Measurements from ENCODE around the gene SLC39A5.
"Not testable (repeated sequence)": the region's sequence is repeated elsewhere in the genome, so short reads cannot be mapped to it uniquely, and the experiment has no call there.

The SLC39A5 gene

DNA sequence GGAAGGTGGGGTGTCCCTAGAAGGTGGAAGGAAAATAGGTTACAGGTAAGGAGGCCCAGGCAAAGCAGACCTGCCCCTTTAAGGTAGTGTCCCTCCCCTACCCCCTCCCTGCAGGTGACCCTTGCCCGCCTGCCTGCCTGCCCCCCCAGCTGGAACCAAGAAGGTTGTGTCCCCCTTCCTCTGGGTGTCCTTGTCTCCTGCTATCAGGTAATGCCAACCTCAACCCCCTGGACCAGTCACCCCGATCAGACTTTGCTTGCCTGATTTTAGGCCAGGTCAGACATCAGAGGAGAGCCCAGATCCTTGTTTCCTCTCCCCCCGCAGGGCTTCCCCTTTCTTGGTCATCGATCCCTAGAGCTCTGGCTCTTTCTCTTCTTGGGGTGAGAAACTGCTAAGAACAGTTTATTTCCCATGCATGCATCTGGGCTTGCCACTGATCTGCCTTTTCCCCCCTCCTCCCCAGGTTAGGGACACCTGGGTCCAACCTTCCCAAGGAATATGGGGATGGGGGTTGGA is at the start of gene SLC39A5:
Gene SLC39A5 (plus strand): TSS at position 136 of the 516 bp plus-strand sequence. CDS start 1,224 bp downstream, outside the sequence.
- no peak for DNase-seq

- DNase-seq: no peak
Measured at GRCh38 chr12:56186957-56187356, 42.9 kb upstream of the SLC39A5 start.

- DNase-seq: peak; percentile 23
Measured at GRCh38 chr12:56188131-56188777, 41.6 kb upstream of the SLC39A5 start.

GRCh38 chr12:56188778-56189098 is 41.1 kb upstream of the SLC39A5 start:
- DNase-seq: no peak

GRCh38 chr12:56189099-56189917 is 40.5 kb upstream of the SLC39A5 start, which contains the start of gene SMARCC2:
Gene SMARCC2 (minus strand): TSS chr12:56189483. CDS start chr12:56189461, 22 bp downstream.
- peak; percentile 90 for DNase-seq

GRCh38 chr12:56189918-56190694 is 39.7 kb upstream of the SLC39A5 start:
- peak; percentile 72 for DNase-seq

DNA sequence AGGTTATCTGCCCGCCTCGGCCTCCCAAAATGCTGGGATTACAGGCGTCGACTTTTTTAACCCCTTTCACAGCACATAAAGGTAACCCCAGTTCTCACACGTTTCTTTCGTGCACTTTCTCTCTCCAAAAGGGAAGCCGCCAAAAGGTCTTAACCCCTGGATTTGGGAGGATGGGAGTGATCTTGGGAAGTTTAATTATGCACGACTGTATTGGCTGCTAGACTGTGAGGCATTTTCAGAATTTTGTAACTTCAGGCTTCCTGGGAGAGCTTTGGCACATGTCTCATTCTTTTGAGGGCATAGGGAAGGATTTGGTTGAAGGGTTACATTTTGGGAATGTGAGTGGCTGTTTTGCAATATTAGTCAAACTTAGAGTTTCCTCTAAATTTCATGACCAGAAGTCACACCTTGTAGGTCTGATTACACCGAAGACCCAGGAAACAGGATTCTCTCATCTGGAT is 39.1 kb upstream of the SLC39A5 start:
- no peak for DNase-seq

GRCh38 chr12:56192582-56192981 is 37.3 kb upstream of the SLC39A5 start:
- no peak for DNase-seq

DNA sequence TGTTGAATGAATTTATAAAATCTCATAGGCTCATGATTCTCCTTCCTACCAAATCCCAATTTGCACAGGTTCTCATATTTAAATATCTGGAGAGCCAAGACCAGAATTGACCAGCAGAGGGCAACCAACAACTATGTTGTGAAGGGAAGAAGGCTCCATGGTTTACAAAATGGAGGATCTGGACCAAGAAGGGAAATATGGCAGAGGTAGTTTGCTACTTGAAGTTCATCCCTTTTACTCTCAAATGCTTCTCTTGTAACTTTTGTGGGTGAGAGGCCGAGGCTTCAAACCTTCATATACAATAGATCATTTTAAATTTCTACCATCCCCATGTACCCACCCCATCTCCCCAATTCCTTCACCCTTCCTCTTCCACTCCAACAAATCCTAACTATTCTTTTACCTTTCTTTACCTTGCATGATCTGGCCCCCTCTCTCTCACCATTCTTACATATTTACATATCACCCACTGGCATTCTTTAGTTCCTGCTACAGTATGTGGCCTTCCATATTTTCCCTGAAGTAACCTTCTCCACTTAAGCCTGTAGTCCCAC is 36.7 kb upstream of the SLC39A5 start:
- peak; percentile 82 for DNase-seq

GRCh38 chr12:56196818-56197550 is 32.9 kb upstream of the SLC39A5 start:
- not testable (repeated sequence) for DNase-seq

DNA sequence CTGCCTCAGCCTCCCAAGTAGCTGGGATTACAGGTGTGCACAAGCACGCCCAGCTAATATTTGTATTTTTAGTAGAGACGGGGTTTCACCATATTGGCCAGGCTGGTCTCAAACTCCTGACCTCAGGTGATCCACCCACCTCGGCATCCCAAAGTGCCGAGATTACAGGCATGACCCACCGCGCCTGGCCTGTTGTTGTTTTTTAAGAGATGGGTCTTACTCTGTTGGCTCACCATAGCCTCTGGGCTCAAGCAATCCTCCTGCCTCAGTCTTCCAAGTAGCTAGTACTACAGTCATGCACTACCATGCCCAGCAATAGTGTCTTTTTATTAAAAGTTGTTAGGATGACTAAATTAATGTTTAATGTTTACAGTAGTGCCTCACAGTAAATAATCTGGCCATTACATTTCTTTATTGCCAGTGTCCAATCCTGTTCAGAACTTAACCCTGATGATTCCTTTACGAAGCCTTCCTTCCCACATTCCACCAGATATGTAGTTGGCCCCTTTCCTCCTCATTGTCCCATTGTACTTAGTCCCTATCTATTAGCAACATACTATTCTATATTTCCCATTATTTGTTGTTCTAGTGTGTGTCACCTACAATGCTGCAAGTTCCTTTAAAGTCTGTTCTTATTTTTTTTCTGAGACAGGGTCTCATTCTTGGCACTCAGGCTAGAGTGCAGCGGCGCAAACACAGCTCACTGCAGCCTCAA is 31.8 kb upstream of the SLC39A5 start:
- DNase-seq: no peak

- no peak for DNase-seq
Measured at GRCh38 chr12:56198836-56199235, 31.0 kb upstream of the SLC39A5 start.

DNA sequence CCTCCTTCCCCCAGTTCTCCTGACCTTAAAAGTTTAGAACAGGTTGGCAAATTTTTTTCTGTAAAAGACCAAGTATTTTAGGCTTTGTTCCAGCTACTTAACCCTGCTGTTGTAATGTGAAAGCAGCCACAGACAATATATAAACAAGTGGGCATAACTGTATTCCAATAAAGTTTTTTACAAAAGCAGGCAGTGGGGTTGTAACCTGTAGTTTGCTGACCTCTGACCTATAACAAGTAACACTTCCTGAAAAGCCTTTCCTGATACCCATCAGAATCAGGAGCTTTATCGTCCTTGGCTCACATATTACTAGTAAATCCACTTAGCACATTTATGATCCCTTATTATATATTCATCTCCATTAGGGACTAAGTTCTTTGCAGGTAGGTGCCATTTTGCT is 27.5 kb upstream of the SLC39A5 start:
- DNase-seq: no peak

DNA sequence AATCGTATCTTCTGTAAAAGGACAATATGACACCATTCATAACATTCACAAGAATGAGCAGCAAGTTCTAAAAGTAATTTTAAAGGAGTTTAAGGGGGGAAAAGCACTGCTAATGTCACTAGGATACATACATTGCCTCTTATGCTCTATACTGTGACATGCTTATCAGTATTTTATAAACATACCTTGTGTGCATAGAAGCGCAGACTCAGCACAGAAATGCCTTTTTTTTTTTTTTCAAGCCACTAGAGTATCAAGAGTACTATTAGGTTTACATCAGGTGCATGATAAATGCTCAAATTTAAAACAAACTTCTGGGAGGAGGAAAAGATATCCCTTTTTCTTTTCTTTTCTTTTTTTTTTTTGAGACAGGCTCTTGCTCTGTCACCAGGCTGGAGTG is 27.0 kb upstream of the SLC39A5 start:
- no peak for DNase-seq

- DNase-seq: no peak
Measured at GRCh38 chr12:56204275-56204674, 25.6 kb upstream of the SLC39A5 start.

DNA sequence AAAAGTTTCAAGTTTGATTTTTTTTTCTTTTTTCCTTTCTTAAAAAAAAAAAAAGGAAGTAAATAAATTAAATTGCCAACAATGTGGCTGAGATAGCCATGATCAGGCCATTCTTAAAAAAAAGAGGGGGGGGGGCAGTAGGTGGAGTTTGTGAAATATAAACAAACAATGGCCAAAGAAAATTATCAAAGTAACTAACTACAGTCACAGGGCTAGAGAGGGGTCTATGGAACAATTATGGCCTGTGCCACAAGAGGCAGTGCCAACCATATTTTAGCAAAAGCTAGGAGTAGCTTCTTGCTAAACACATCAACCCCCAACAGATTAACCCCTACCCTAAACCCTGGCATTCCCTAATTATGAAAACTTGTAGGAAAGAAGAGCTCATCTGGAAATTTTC is 24.4 kb upstream of the SLC39A5 start:
- DNase-seq: no peak

- DNase-seq: peak; percentile 52
Measured at GRCh38 chr12:56206452-56207166, 23.2 kb upstream of the SLC39A5 start.

DNA sequence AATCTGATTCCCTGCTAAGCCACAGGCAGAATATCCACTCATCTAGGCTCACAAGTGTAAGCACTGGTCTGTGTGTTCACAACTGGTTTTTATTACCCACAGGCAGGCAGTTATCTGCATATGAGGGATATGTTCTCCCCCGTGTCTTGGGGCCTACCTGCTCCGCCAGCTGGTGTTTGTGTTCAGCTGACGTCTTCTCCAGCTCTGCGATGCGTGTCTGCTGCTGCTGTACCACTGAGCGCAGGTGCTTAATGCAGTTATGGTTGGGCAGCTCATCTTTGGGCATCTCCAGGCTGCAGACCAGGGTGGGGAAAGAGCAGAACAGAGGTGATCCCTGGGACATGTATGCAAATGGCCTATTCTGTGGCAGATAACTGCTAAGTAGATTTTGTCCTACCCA is 21.8 kb upstream of the SLC39A5 start:
- DNase-seq: no peak

GRCh38 chr12:56212361-56212760 is 17.5 kb upstream of the SLC39A5 start:
- DNase-seq: no peak

GRCh38 chr12:56213878-56214277 is 16.0 kb upstream of the SLC39A5 start:
- no peak for DNase-seq

- DNase-seq: no peak
Measured at GRCh38 chr12:56216461-56216860, 13.4 kb upstream of the SLC39A5 start.

Measured in CD4-positive, alpha-beta T cell treated with Interleukin-17A for 4 hours (primary cell).